Hepatocyte (in vitro differentiated cells): ENCODE results near the gene MLKL. TPM values are rescaled to one million over a fixed set of nuclear protein-coding genes. Genes with fewer than 3 reads are reported as not detected.

Source experiments
- DNase-seq: peaks from one replicate; pipeline ENCODE4 v3.0.0-alpha.2; 2016; ENCODE audit warnings: low spot score
- H2AFZ ChIP-seq: fragments of 200-600 bp; sonication (generic); 2 replicates; pipeline ENCODE4 v1.6.0; 2016; ENCODE audit warnings: antibody characterized with exemption, mild to moderate bottlenecking
- H3K27ac ChIP-seq: fragments of 200-600 bp; sonication (generic); 2 replicates; pipeline ENCODE4 v1.5.1; 2016; ENCODE audit warnings: mild to moderate bottlenecking
- H3K27me3 ChIP-seq: fragments of 200-600 bp; sonication (generic); 2 replicates; pipeline ENCODE4 v1.6.1; 2016
- H3K36me3 ChIP-seq: fragments of 200-600 bp; sonication (generic); replicated peaks from 2 replicates; pipeline ENCODE4 v1.5.1; 2016; ENCODE audit warnings: low read depth; ENCODE audit not compliant: insufficient read depth
- H3K4me1 ChIP-seq: fragments of 200-600 bp; sonication (generic); 2 replicates; pipeline ENCODE4 v1.5.1; 2016; ENCODE audit warnings: mild to moderate bottlenecking, moderate library complexity; ENCODE audit not compliant: insufficient read depth
- H3K4me2 ChIP-seq: fragments of 200-600 bp; sonication (generic); 2 replicates; pipeline ENCODE4 v1.6.0; 2016
- H3K4me3 ChIP-seq: fragments of 200-600 bp; sonication (generic); 2 replicates; pipeline ENCODE4 v1.5.1; 2016; ENCODE audit warnings: mild to moderate bottlenecking
- H3K79me2 ChIP-seq: fragments of 200-600 bp; sonication (generic); 2 replicates; pipeline ENCODE4 v1.6.0; 2017; ENCODE audit warnings: mild to moderate bottlenecking
- H3K9me2 ChIP-seq: fragments of 200-600 bp; sonication (generic); replicated peaks from 2 replicates; pipeline ENCODE4 v1.6.0; 2017; ENCODE audit warnings: mild to moderate bottlenecking; ENCODE audit not compliant: insufficient read depth
- H3K9me3 ChIP-seq: fragments of 200-600 bp; sonication (generic); 2 replicates; pipeline ENCODE4 v1.5.1; 2016; ENCODE audit warnings: low read depth, mild to moderate bottlenecking
- H4K20me1 ChIP-seq: fragments of 200-600 bp; sonication (generic); 2 replicates; pipeline ENCODE4 v1.6.0; 2016; ENCODE audit warnings: mild to moderate bottlenecking; ENCODE audit not compliant: insufficient read depth, poor library complexity, severe bottlenecking
- CTCF ChIP-seq: fragments of 200-600 bp; sonication (generic); IDR thresholded peaks from 2 replicates; pipeline ENCODE4 v1.5.1; 2016; ENCODE audit warnings: antibody characterized with exemption, mild to moderate bottlenecking; ENCODE audit not compliant: poor library complexity
- EZH2 ChIP-seq: fragments of 200-600 bp; sonication (generic); IDR thresholded peaks from 2 replicates; pipeline ENCODE4 v1.6.1; 2016; ENCODE audit warnings: antibody characterized with exemption, mild to moderate bottlenecking, borderline replicate concordance
- EZH2phosphoT487 ChIP-seq: fragments of 200-600 bp; sonication (generic); IDR thresholded peaks from one replicate; pipeline ENCODE4 v1.6.1; 2018; ENCODE audit warnings: antibody characterized with exemption, mild to moderate bottlenecking, low read depth, moderate library complexity; ENCODE audit not compliant: unreplicated experiment, severe bottlenecking
- WGBS: methylation state at CpG from one replicate; pipeline ENCODE4 v1.1.6; 2016; ENCODE audit warnings: low lambda C conversion rate; ENCODE audit errors: missing lambda C conversion rate; 5-methylcytosine and 5-hydroxymethylcytosine counted together
- polyA plus RNA-seq: library from polyadenylated mRNA; unstranded; fragments of >200 nt; fragmentation: Nextera tagmentation; extraction: Ambion mirVana; gene quantifications from 2 replicates; pipeline ENCODE4 v1.2.1, GENCODE V29; 2016
- total RNA-seq: library from RNA; depleted of rRNA; stranded (reverse); fragments of >200 nt; gene quantifications from 2 replicates; pipeline ENCODE4 v1.2.3, GENCODE V29; 2014

MLKL gene
- total and polyA plus RNA-seq, 2 experiments from 2014 or later = 2.8 to 3.3 TPM

GRCh38 chr16:74700116-74700437 lies 585 bp downstream of the MLKL start:
- no peak for DNase-seq
- Histone ChIP-seq H3K4me2 (peak overlapping the region; percentile 85), H3K36me3 (no peaks in the 10 kb centered on the region), H3K27me3 (no peaks in the 10 kb centered on the region), H3K4me3 (peak overlapping the region; percentile 27), H2AFZ (peak overlapping the region; percentile 87), H3K9me3 (no peaks in the 10 kb centered on the region), H3K4me1 (no peaks in the 10 kb centered on the region), H3K9me2 (no peaks in the 10 kb centered on the region), H3K79me2 (no peaks in the 10 kb centered on the region), H3K27ac (peak overlapping the region; percentile 87), H4K20me1 (no peaks in the 10 kb centered on the region)
- 7% methylated on average over 15 of the region's 16 CpGs for WGBS
- TF ChIP-seq EZH2phosphoT487 (no peak), EZH2 (no peak), CTCF (no peak)

GRCh38 chr16:74699666-74700065 lies 996 bp downstream of the MLKL start:
- Histone ChIP-seq H3K79me2 (no peaks in the 10 kb centered on the region), H2AFZ (peak overlapping the region; percentile 87), H3K9me3 (no peaks in the 10 kb centered on the region), H4K20me1 (no peaks in the 10 kb centered on the region), H3K27ac (no peak overlapping the region), H3K36me3 (no peaks in the 10 kb centered on the region), H3K4me3 (no peak overlapping the region), H3K27me3 (no peaks in the 10 kb centered on the region), H3K4me1 (no peaks in the 10 kb centered on the region), H3K4me2 (peak overlapping the region; percentile 85), H3K9me2 (no peaks in the 10 kb centered on the region)
- DNase-seq = no peak
- TF ChIP-seq CTCF (no peak), EZH2phosphoT487 (no peak), EZH2 (no peak)
- WGBS = 78% methylated on average over 4 of the region's 4 CpGs

- Histone ChIP-seq H3K4me2 (no peak overlapping the region), H3K9me3 (no peaks in the 10 kb centered on the region), H3K27ac (no peak overlapping the region), H3K36me3 (no peaks in the 10 kb centered on the region), H4K20me1 (no peaks in the 10 kb centered on the region), H3K79me2 (no peaks in the 10 kb centered on the region), H3K27me3 (no peaks in the 10 kb centered on the region), H3K4me3 (no peak overlapping the region), H3K9me2 (no peaks in the 10 kb centered on the region), H3K4me1 (no peaks in the 10 kb centered on the region), H2AFZ (no peak overlapping the region)
- WGBS = 74% methylated on average over 4 of the region's 4 CpGs
- DNase-seq = no peak
- no peak for TF ChIP-seq EZH2phosphoT487
- no peak for TF ChIP-seq CTCF
- no peak for TF ChIP-seq EZH2
Observed at GRCh38 chr16:74698222-74698621, 2.4 kb downstream of the MLKL start.
